K562 (cell line): Measurements from ENCODE around the gene SEC23A. TPM values are rescaled to one million over a fixed set of nuclear protein-coding genes. Genes with fewer than 3 reads are reported as not detected.

Experiments
- ATAC-seq: fragments of 200-7000 bp; cut with Tn5 transposase; 3 replicates; pipeline ENCODE4 v1.9.1; 2020; ENCODE audit warnings: moderate library complexity
- BruUV-seq: library from RNA; stranded (reverse); fragments of 400-500 nt; replicated peaks from 2 replicates; lab custom pipeline; 2021; lab: Mats Ljungman, UMichigan
- CTCF ChIA-PET: fragments of 300-600 bp; formaldehyde crosslinking; extraction: SDS; loops from one replicate; lab custom pipeline; 2021; ENCODE audit warnings: low intra/inter-chr PET ratio; lab: Yijun Ruan, JAX
- POLR2A ChIA-PET: fragments of 300-600, 350-650 bp; sonication (Branson Sonifier 250); formaldehyde crosslinking; extraction: SDS; loops from one replicate; lab custom pipeline; 2021; ENCODE audit warnings: antibody characterized with exemption, inconsistent platforms; lab: Yijun Ruan, JAX
- DNase-seq, 4 experiments: peaks; one replicate each; pipeline versions ENCODE4 v3.0.0 to v3.0.0-alpha.2; 2011 to 2018; ENCODE audit warnings: low spot score in 3 of 4, mixed read lengths in 3 of 4; ENCODE audit errors: extremely low read depth in 1 of 4
- FAIRE-seq: peaks from 2 replicates; lab custom pipeline; 2011; peaks lifted over from hg19 to GRCh38; lab: Jason Lieb, UNC
- H2AFZ ChIP-seq: 2 replicates; pipeline ENCODE4 v1.6.0; 2011; ENCODE audit warnings: low read depth, low read length, control low read depth, inconsistent platforms
- H3K27ac ChIP-seq: fragments of 200-600 bp; 3 replicates; pipeline ENCODE4 v1.8.0; 2011; ENCODE audit warnings: low read depth, mild to moderate bottlenecking, control low read depth, inconsistent platforms, low read length, moderate library complexity, mixed read lengths; ENCODE audit errors: extremely low read depth
- H3K27me3 ChIP-seq, 2 experiments: fragments of 300-600 bp in 1 of 2; 2 replicates in 1 of 2; 3 replicates in 1 of 2; pipeline versions ENCODE4 v1.6.0 to v1.8.0; 2011; ENCODE audit warnings: inconsistent platforms in 2 of 2, low read length in 2 of 2, mild to moderate bottlenecking in 1 of 2, mixed read lengths in 1 of 2, moderate library complexity in 1 of 2; ENCODE audit not compliant: control insufficient read depth in 2 of 2, insufficient read depth in 2 of 2
- H3K36me3 ChIP-seq: fragments of 300-600 bp; 3 replicates; pipeline ENCODE4 v1.8.0; 2011; ENCODE audit warnings: mild to moderate bottlenecking, low read length, inconsistent platforms; ENCODE audit not compliant: control insufficient read depth, insufficient read depth
- H3K4me1 ChIP-seq, 2 experiments: fragments of 200-600 bp in 1 of 2; replicated peaks in 1 of 2; 2 replicates in 1 of 2; 3 replicates in 1 of 2; pipeline versions ENCODE4 v1.5.1 to v1.8.0; 2011; ENCODE audit warnings: inconsistent platforms in 2 of 2, low read length in 2 of 2, mild to moderate bottlenecking in 1 of 2, mixed read lengths in 1 of 2, moderate library complexity in 1 of 2; ENCODE audit not compliant: control insufficient read depth in 2 of 2, insufficient read depth in 2 of 2
- H3K4me2 ChIP-seq: 2 replicates; pipeline ENCODE4 v1.6.1; 2011; ENCODE audit warnings: low read length, control low read depth, inconsistent platforms, mixed read lengths; ENCODE audit not compliant: insufficient read depth
- H3K4me3 ChIP-seq: fragments of 200-600 bp; sonication (generic), shearing (Covaris generic); 2 replicates; pipeline ENCODE4 v1.5.1; 2016; ENCODE audit warnings: control low read depth, inconsistent platforms
- H3K79me2 ChIP-seq: fragments of 200-600 bp; 3 replicates; pipeline ENCODE4 v1.8.0; 2011; ENCODE audit warnings: low read length, inconsistent platforms; ENCODE audit not compliant: control insufficient read depth, insufficient read depth
- H3K9ac ChIP-seq, 2 experiments: 2 replicates each; pipeline versions ENCODE4 v1.6.0 to v1.6.1; 2011; ENCODE audit warnings: low read depth in 2 of 2, low read length in 2 of 2, control low read depth in 1 of 2, inconsistent platforms in 1 of 2, mild to moderate bottlenecking in 1 of 2, mixed read lengths in 1 of 2; ENCODE audit not compliant: insufficient read depth in 1 of 2
- H3K9me1 ChIP-seq: one replicate; pipeline ENCODE4 v1.6.0; 2011; ENCODE audit warnings: inconsistent platforms, mild to moderate bottlenecking, low read length, moderate library complexity; ENCODE audit not compliant: control insufficient read depth, insufficient read depth
- H3K9me3 ChIP-seq: replicated peaks from 2 replicates; pipeline ENCODE4 v1.5.1; 2011; ENCODE audit warnings: low read depth, low read length, inconsistent platforms; ENCODE audit not compliant: control insufficient read depth, insufficient read depth
- H4K20me1 ChIP-seq: replicated peaks from 2 replicates; pipeline ENCODE4 v1.6.1; 2011; ENCODE audit warnings: low read length, inconsistent platforms, mixed read lengths; ENCODE audit not compliant: control insufficient read depth, insufficient read depth
- HDAC6 ChIP-seq: IDR thresholded peaks from 2 replicates; pipeline ENCODE4 v1.6.1; 2012; ENCODE audit warnings: low read depth, mild to moderate bottlenecking, control low read depth, inconsistent platforms, low read length, moderate library complexity
- TSC22D4 ChIP-seq: fragments of 450-650 bp; IDR thresholded peaks from 2 replicates; pipeline ENCODE4 v1.6.1; 2016; ENCODE audit warnings: missing genetic modification characterization, missing biosample characterization, control low read depth
- ZNF780A ChIP-seq: fragments of 250-450 bp; sonication (Bioruptor Pico); IDR thresholded peaks from 2 replicates; pipeline ENCODE4 v1.5.0; 2021; ENCODE audit warnings: mild to moderate bottlenecking
- WGBS: fragments of 100-300 bp; shearing (Covaris generic); methylation state at CpG from one replicate; pipeline ENCODE4 v1.1.6; 2016; ENCODE audit warnings: low coverage, mixed read lengths; ENCODE audit not compliant: insufficient coverage; ENCODE audit errors: missing lambda C conversion rate; 5-methylcytosine and 5-hydroxymethylcytosine counted together
- in situ Hi-C: fragments of 300-500 bp; cut with MboI; formaldehyde crosslinking; loops from 4 replicates; pipeline ENCODE4 v1.15.0; 2018; ENCODE audit warnings: inconsistent platforms, mixed read lengths
- intact Hi-C: fragments of 100-400 bp; cut with micrococcal nuclease; formaldehyde crosslinking; loops from 2 replicates; pipeline ENCODE4 v1.14.2; 2022
- polyA plus RNA-seq, 8 experiments: library from polyadenylated mRNA; depleted of rRNA in 4 of 8; stranded (reverse) in 5 of 8; unstranded in 3 of 8; fragments of >200 nt; fragmentation: Nextera tagmentation in 2 of 8; fragmentation: Illumina TruSeq in 1 of 8; extraction: Ambion mirVana in 2 of 8; extraction: Trizol in 1 of 8; gene quantifications; 2 replicates each; pipeline versions ENCODE4 v1.2.1 to v1.2.3, GENCODE V29; 2011 to 2014; ENCODE audit warnings: inconsistent platforms in 1 of 8, missing spikeins in 1 of 8
- total RNA-seq, 7 experiments: library from RNA; depleted of rRNA in 6 of 7; stranded (reverse); fragments of >200 nt in 6 of 7; fragmentation: Illumina TruSeq in 2 of 7; extraction: Trizol in 2 of 7; gene quantifications; 2 replicates each; pipeline versions ENCODE4 v1.2.1 to v1.2.3, GENCODE V29; 2011 to 2021; ENCODE audit warnings: low replicate concordance in 1 of 7
- TF ChIP-seq, protein P1 (sequence below): fragments of 450-650 bp; IDR thresholded peaks from 2 replicates; pipeline ENCODE4 v1.6.1; 2014; ENCODE audit warnings: low read depth, mild to moderate bottlenecking, moderate library complexity, borderline replicate concordance
- TF ChIP-seq, protein P2 (sequence below): IDR thresholded peaks from 3 replicates; pipeline ENCODE4 v1.6.1; 2011; ENCODE audit warnings: borderline replicate concordance, mild to moderate bottlenecking, moderate library complexity; ENCODE audit not compliant: insufficient read length; ENCODE audit errors: extremely low read depth

SEC23A gene
- total and polyA plus RNA-seq, 9 of the 15 experiments (the other 6 are each of a cell fraction or from before 2014, with no cell fraction given), result 5.5 to 47.0 (median 14.5) TPM

DNA sequence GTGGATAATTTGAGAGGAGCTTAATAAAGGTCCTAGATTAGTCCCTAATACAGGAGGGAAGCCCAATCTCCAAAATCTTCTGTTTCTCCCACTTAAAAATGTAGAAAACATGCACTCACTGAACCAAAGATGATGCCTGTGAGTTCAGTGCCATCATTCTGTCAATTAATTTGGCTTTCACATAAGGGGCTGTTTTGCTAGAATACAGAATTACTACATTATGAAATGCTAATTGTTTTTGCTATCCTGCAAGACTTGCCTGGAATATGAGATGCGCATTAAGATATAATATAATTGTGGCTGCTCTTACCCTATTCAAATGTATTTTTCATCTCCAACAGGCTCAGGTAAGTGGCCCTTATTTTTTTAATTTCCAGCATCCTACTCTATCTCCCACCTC lies 111.7 kb downstream of the SEC23A start:
- ATAC-seq, result no peak
- BruUV-seq, result no TSS peak
- in situ Hi-C loops (no loop called here), intact Hi-C loops (no loop called here)
- 8% methylated on average over 1 of the region's 1 CpG for WGBS
- Histone ChIP-seq H3K27ac (no peak overlapping the region), H4K20me1 (no peaks in the 10 kb centered on the region), H3K4me3 (no peak overlapping the region), H3K27me3 (no peaks in the 10 kb centered on the region), H3K36me3 (no peaks in the 10 kb centered on the region), H2AFZ (no peak overlapping the region), H3K9me1 (no peaks in the 10 kb centered on the region), H3K9ac (no peak overlapping the region), H3K9me3 (no peaks in the 10 kb centered on the region), H3K4me1 (no peaks in the 10 kb centered on the region), H3K79me2 (no peaks in the 10 kb centered on the region), H3K4me2 (no peak overlapping the region)
- POLR2A ChIA-PET, result no interaction called here
- no peak for DNase-seq
- no peak for FAIRE-seq
- CTCF ChIA-PET, result no interaction called here
- TF ChIP-seq, protein P1, sequence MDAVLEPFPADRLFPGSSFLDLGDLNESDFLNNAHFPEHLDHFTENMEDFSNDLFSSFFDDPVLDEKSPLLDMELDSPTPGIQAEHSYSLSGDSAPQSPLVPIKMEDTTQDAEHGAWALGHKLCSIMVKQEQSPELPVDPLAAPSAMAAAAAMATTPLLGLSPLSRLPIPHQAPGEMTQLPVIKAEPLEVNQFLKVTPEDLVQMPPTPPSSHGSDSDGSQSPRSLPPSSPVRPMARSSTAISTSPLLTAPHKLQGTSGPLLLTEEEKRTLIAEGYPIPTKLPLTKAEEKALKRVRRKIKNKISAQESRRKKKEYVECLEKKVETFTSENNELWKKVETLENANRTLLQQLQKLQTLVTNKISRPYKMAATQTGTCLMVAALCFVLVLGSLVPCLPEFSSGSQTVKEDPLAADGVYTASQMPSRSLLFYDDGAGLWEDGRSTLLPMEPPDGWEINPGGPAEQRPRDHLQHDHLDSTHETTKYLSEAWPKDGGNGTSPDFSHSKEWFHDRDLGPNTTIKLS, result no peak
- TF ChIP-seq ZNF780A (CRISPR knock-in tag), result no peak
- no peak for TF ChIP-seq TSC22D4 (tag)
- TF ChIP-seq, protein P2, sequence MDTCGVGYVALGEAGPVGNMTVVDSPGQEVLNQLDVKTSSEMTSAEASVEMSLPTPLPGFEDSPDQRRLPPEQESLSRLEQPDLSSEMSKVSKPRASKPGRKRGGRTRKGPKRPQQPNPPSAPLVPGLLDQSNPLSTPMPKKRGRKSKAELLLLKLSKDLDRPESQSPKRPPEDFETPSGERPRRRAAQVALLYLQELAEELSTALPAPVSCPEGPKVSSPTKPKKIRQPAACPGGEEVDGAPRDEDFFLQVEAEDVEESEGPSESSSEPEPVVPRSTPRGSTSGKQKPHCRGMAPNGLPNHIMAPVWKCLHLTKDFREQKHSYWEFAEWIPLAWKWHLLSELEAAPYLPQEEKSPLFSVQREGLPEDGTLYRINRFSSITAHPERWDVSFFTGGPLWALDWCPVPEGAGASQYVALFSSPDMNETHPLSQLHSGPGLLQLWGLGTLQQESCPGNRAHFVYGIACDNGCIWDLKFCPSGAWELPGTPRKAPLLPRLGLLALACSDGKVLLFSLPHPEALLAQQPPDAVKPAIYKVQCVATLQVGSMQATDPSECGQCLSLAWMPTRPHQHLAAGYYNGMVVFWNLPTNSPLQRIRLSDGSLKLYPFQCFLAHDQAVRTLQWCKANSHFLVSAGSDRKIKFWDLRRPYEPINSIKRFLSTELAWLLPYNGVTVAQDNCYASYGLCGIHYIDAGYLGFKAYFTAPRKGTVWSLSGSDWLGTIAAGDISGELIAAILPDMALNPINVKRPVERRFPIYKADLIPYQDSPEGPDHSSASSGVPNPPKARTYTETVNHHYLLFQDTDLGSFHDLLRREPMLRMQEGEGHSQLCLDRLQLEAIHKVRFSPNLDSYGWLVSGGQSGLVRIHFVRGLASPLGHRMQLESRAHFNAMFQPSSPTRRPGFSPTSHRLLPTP, result no peak
- TF ChIP-seq HDAC6, result no peak
